Measurements from ENCODE around the gene CNTLN.
"Not testable (repeated sequence)": the region's sequence is repeated elsewhere in the genome, so short reads cannot be mapped to it uniquely, and the experiment has no call there.

Gene CNTLN

GRCh38 chr9:17204611-17205152 is 69.8 kb downstream of the CNTLN start:
- no peak for DNase-seq

- DNase-seq = no peak
Measured at GRCh38 chr9:17216011-17216410, 81.2 kb downstream of the CNTLN start.

GRCh38 chr9:17216646-17217045 is 81.8 kb downstream of the CNTLN start:
- DNase-seq = no peak

DNA sequence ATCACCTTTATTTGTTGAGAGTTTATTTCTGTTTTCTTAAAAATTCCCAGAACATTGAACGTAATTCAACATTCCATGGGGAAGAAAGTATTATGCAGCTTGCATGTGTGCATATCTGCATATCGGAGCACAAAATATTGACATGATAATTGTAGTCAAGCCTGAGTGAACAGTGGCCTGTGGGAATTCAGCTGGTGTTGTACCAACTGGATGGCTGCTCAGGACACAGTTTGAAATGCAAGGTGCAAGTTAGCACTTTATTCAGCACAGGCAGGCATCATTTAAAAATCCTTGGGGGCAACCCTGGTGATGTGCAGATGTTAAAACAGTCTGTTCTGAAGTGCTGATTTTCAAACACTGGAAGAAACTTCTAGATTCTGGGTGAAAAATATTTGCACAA is 82.4 kb downstream of the CNTLN start:
- no peak for DNase-seq

DNA sequence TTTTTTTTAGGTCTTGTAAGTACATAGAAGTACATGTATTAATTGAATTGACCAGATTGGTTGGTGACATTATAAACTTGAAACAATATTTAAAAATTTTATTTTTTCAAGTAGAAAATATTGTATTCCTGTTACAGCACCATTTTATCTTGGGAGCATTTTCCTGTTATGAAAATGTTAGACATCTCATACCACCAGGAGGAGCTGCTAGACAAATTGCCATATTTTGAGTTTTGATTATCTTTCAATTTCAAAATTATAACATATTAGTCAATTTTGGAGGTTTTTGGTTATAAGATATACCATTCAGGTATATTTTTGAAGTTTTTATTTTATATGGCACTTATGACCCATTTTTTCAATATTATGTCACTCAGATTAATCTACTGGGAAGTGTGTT is 84.4 kb downstream of the CNTLN start:
- DNase-seq = no peak

DNA sequence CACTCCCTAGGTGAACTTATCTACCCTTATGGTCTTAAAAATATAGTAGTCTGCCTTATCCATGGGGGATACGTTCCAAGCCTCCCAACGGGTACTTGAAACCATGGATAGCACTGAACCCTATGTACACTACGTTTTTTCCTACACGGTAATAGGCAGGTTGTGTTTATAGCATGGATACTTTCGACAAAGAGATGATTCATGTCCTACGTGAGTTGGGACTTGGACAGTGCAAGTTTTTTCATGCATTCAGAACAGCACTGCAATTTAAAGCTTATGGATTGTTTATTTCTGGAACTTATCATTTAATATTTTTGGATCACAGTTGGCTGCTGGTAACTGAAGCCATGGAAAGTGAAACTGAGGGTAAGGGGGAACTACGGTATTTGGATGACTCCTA is 88.1 kb downstream of the CNTLN start:
- DNase-seq = no peak

DNA sequence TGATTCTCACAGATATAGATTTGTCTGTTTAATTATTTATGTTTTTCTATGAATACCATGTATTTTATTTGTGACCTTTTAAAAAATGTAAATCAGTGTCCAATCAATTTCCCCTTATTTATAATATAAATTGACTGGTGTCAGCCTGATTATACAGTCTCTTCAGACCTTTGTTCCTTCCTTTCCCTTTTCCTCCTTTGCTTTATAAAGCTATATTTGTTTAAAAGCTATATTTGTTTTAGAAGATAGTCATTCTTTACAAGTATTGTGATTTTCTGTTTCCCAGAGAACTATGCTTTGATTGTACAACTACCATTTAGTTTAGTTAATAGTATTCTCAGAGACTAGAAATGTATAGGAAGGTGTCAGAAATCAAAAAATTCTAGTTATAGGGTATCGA is 90.6 kb downstream of the CNTLN start:
- DNase-seq = no peak

DNA sequence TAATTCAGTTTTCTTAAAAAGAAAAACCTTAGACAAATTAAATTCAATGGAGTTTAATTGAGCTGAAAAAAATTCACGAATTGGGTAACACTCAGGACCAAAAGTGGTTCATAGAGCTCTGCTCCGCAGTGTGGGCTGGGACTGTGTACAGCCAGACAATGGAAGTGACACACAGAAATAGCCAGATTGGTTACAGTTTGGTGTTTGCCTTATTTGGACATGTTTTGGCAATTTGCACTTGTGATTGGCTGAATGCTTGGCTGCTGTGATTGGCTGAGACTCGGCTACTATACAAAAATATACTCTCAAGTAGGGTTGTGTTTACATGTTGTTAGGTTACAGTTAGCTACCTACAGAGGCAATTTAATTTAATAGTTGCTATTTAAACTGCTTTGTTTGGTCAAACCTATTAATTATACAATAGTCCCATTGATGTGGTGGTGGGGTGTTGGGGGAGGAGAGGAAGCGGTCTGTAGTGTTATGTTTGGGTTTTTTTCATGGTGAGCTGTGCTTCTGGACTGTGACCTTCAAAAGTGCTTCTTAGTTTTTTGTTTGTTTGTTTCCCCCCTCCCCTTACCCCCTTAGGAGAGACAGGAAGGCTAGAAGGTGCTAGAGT is 95.2 kb downstream of the CNTLN start:
- DNase-seq = no peak

- no peak for DNase-seq
Measured at GRCh38 chr9:17230646-17231045, 95.8 kb downstream of the CNTLN start.

GRCh38 chr9:17236147-17236546 is 101.3 kb downstream of the CNTLN start:
- DNase-seq = no peak

DNA sequence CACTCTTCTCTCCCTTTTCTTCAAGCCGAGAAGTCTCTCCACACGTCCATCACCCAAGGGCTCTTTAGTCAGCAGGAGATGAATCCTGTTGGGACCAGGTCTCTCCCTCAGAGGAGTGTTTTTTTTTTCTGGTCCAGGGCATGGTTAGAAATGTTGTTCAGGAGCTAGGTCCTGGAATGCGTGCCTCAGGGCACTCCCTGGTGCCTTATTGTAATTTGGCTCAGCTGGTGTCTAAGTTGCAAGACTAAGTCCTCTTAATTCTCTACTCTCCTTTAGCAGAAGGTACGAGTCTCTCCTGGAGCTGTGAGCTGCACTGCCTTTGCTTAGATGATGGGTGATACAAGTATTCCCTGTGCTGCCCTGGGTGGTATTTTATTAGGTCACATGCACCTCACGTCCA is 111.9 kb downstream of the CNTLN start:
- no peak for DNase-seq

DNA sequence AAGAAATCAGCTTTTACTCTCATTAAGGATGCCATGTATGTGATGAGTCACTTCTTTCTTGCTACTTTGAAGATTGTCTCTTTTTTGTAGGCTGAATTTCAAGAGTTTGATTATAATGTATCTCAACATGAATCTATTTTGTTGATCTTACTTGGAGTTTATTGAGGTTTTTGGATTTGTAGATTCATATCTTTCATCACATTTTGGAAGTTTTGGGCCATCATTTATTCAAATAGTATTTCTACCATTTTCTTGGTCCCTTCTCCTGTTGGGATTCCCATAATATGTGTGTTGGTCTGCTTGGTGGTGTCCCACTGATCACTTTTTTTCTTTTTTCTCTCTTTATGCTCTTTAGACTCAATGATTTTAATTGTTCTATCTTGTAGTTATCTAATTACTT is 116.3 kb downstream of the CNTLN start:
- no peak for DNase-seq

- DNase-seq = not testable (repeated sequence)
Measured at GRCh38 chr9:17268531-17269188, 133.8 kb downstream of the CNTLN start.

GRCh38 chr9:17269799-17270198 is 135.0 kb downstream of the CNTLN start:
- no peak for DNase-seq

DNA sequence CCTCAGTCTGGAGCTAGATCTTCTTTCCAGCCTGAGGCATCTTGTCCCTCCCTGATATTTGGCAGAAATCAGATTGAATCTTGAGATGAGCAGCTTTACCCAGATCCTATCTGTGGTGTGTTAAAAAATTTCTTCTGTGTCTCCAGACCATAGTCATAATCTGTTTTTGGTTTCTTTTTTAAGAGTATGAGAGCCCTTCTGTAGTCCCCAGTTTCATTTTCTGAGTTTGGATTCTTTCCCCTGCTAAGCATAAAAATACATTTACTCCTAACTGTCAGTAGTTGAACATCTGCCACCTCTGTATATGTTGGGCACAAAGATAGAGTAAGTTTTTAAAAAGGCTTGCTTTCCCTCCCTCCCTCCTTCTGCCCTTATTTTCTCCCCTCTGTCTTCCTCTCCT is 137.7 kb downstream of the CNTLN start:
- no peak for DNase-seq

- DNase-seq = no peak
Measured at GRCh38 chr9:17280350-17281012, 145.6 kb downstream of the CNTLN start.

GRCh38 chr9:17290673-17291072 is 155.8 kb downstream of the CNTLN start:
- DNase-seq = not testable (repeated sequence)

- DNase-seq = no peak
Measured at GRCh38 chr9:17291766-17292165, 156.9 kb downstream of the CNTLN start.

DNA sequence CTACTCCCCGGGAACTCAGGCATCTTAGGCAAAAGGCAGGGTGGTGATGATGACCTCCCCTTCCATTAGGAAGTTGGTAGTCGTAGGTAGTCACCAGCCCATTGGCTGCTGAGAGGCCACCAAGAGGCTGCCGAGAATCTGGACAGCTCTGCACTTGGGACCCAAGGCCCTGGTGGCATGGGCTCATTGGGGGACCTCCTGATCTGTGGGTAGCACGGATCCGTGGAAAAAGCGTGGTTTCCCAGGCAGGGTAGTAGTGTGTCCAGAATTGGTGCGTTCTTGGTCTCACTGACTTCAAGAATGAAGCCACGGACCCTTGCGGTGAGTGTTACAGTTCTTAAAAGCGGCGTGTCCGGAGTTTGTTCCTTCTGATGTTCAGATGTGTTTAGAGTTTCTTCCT is 158.8 kb downstream of the CNTLN start:
- DNase-seq = no peak

- DNase-seq = no peak
Measured at GRCh38 chr9:17294822-17295624, 160.2 kb downstream of the CNTLN start.

DNA sequence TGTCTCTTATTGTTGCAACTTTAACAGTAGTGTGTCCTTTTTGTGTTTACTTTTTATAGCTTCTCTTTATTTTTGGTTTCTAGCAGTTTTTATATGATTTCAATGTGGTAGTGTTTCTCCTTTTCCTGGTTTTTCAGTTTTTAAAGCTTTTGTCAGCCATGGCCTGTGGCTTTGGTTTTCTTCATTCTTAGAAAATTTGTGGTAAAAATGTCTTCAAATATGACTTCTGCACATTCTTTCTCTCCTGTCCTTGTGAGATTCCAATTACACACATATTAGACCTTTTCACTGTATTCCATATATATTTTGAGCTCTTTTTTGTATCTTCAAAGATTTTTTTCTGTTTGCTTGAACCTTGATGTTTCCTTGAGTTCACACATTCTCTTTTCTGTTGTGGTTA is 180.5 kb downstream of the CNTLN start:
- no peak for DNase-seq

DNA sequence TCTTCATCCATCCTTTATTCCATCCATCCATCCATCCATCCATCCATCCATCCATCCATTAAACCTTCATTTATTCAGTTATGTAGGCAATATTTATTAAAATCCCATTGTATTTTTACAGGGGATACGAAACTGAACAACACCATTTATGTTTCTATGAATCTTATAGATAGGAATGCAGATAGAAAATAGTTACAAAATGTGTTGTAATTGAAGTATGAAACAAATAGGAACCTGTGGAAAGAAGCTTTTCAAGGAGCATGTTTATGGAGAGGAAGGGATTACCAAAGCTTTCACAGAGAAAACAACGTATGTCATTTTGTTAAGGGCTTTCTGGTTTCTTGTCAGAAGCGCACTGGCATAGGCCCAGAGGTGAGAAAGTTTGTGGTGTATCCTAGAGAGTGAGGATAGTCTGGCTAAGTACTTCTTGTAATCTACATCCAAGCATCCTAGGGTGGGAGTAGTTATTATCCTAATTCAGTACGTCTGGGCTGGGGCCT is 184.0 kb downstream of the CNTLN start:
- no peak for DNase-seq

DNA sequence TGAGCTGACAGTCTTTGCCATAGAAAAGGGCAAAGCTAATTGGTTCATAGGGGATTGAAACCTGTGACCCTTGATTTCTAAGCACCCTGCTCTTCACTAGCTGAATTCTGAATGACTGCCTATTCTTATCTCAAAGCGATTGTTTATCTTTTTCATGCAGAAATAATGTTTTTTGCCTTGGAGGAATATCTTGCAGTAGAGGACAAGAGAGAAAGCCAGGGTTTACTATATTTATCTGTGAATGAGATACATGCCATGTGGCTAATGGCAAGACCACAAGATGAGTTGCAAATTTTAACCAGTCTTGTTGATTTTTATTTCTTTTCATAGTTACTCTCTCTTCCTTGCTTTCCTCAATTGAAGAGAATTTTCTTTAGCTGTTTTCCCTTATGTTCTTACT is 185.0 kb downstream of the CNTLN start:
- no peak for DNase-seq

Measured in GDM1 (cell line).